Measurements from ENCODE around the gene DDAH2. TPM values are rescaled to one million over a fixed set of nuclear protein-coding genes. Genes with fewer than 3 reads are reported as not detected.

The DDAH2 gene
- total RNA-seq, 1 donor from 2014 or later = 69.9 TPM

DNA sequence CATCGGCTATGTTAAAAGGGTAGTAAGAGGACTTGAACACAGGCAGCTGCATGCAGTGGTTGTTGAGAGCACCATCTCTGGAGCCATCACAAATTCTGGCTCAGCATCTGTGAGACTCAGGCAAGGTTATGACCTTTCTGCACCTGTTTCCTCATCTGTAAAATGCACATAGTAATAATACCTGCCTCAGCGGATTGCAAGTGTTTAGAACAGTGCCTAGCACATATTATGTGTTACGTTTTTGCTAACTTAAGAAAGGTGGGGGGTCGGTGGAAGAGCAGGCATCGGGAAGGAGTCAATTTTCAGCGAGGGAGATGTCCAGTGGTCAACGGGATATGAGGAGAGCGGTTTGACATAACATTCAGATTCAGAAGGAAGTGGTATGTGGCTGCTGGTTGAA lies 51.1 kb downstream of the DDAH2 start:
- intact Hi-C loops (cut with DNase I) = no loop called here
- DNase-seq (ENCODE audit: low spot score) = no peak

Small RNA genes within 50 kb of the gene (microRNA-seq; reads per million reads assigned to microRNA genes)
- not detected for gene MIR4646

Other genes starting within 250 kb of the DDAH2 start
- gene MICB, start 231.2 kb downstream of the DDAH2 start, total RNA-seq = 1.9 TPM
- not detected for gene MCCD1, start 200.3 kb downstream of the DDAH2 start, total RNA-seq
- 201 TPM for gene DDX39B, start 187.3 kb downstream of the DDAH2 start, total RNA-seq
- 2.6 TPM for gene ATP6V1G2, start 182.7 kb downstream of the DDAH2 start, total RNA-seq
- 9.5 TPM for gene NFKBIL1, start 181.7 kb downstream of the DDAH2 start, total RNA-seq
- gene LTA, start 157.0 kb downstream of the DDAH2 start, total RNA-seq = not detected
- 0.38 TPM for gene TNF, start 153.7 kb downstream of the DDAH2 start, total RNA-seq
- 0.86 TPM for gene LTB, start 146.9 kb downstream of the DDAH2 start, total RNA-seq
- 5.4 TPM for gene LST1, start 143.0 kb downstream of the DDAH2 start, total RNA-seq
- gene NCR3, start 136.3 kb downstream of the DDAH2 start, total RNA-seq = not detected
- gene AIF1, start 114.1 kb downstream of the DDAH2 start, total RNA-seq = 10.3 TPM
- gene PRRC2A, start 108.6 kb downstream of the DDAH2 start, total RNA-seq = 125 TPM
- 270 TPM for gene BAG6, start 76.6 kb downstream of the DDAH2 start, total RNA-seq
- 1.4 TPM for gene APOM, start 73.4 kb downstream of the DDAH2 start, total RNA-seq
- gene C6orf47, start 68.5 kb downstream of the DDAH2 start, total RNA-seq = 17.7 TPM
- gene GPANK1, start 64.3 kb downstream of the DDAH2 start, total RNA-seq = 13.6 TPM
- gene CSNK2B, start 63.2 kb downstream of the DDAH2 start, total RNA-seq = 96.3 TPM
- gene LY6G5B, start 59.3 kb downstream of the DDAH2 start, total RNA-seq = 6.5 TPM
- 2.9 TPM for gene LY6G5C, start 48.2 kb downstream of the DDAH2 start, total RNA-seq
- 26.9 TPM for gene ABHD16A, start 26.0 kb downstream of the DDAH2 start, total RNA-seq
- not detected for gene LY6G6F, start 22.4 kb downstream of the DDAH2 start, total RNA-seq
- gene LY6G6D, start 14.0 kb downstream of the DDAH2 start, total RNA-seq = not detected
- not detected for gene LY6G6C, start 7.6 kb downstream of the DDAH2 start, total RNA-seq
- 0.24 TPM for gene MPIG6B, start 5.9 kb downstream of the DDAH2 start, total RNA-seq
- 131 TPM for gene CLIC1, start 7.2 kb upstream of the DDAH2 start, total RNA-seq
- 1.7 TPM for gene MSH5, start 10.7 kb upstream of the DDAH2 start, total RNA-seq
- 0.86 TPM for gene SAPCD1, start 33.4 kb upstream of the DDAH2 start, total RNA-seq
- gene VWA7, start 48.0 kb upstream of the DDAH2 start, total RNA-seq = 21.5 TPM
- 35.0 TPM for gene VARS1, start 66.5 kb upstream of the DDAH2 start, total RNA-seq
- 24.0 TPM for gene LSM2, start 77.7 kb upstream of the DDAH2 start, total RNA-seq
- 2.4 TPM for gene HSPA1L, start 86.0 kb upstream of the DDAH2 start, total RNA-seq
- gene HSPA1A, start 86.2 kb upstream of the DDAH2 start, total RNA-seq = 296 TPM
- gene HSPA1B, start 98.4 kb upstream of the DDAH2 start, total RNA-seq = 221 TPM
- gene NEU1, start 133.5 kb upstream of the DDAH2 start, total RNA-seq = 19.4 TPM
- not detected for gene SLC44A4, start 149.7 kb upstream of the DDAH2 start, total RNA-seq
- gene EHMT2, start 168.4 kb upstream of the DDAH2 start, total RNA-seq = 14.5 TPM
- gene ZBTB12, start 172.8 kb upstream of the DDAH2 start, total RNA-seq = 5.2 TPM
- gene C2, start 198.4 kb upstream of the DDAH2 start, total RNA-seq = 5.1 TPM
- gene CFB, start 216.8 kb upstream of the DDAH2 start, total RNA-seq = 5.0 TPM
- gene NELFE, start 229.7 kb upstream of the DDAH2 start, total RNA-seq = 46.7 TPM
- gene SKIC2, start 229.9 kb upstream of the DDAH2 start, total RNA-seq = 33.2 TPM
- gene DXO, start 242.8 kb upstream of the DDAH2 start, total RNA-seq = 14.0 TPM